NCI-H1048 (cell line): ENCODE data around the gene CTRL.
"Not testable (repeated sequence)": the region's sequence is repeated elsewhere in the genome, so short reads cannot be mapped to it uniquely, and the experiment has no call there.

Source experiments
- DNase-seq: peaks from one replicate; lab custom pipeline; 2025; lab: John Stamatoyannopoulos, UW

The CTRL gene

GRCh38 chr16:67923414-67924116 lies 8.1 kb downstream of the CTRL start:
- DNase-seq, result no peak

GRCh38 chr16:67922740-67923139 lies 8.9 kb downstream of the CTRL start:
- no peak for DNase-seq

- DNase-seq, result no peak
Observed at GRCh38 chr16:67922221-67922620, 9.4 kb downstream of the CTRL start.

GRCh38 chr16:67919622-67920221 lies 11.9 kb downstream of the CTRL start:
- DNase-seq, result no peak

- no peak for DNase-seq
Observed at GRCh38 chr16:67917852-67918236, 13.8 kb downstream of the CTRL start.

GRCh38 chr16:67917140-67917851 lies 14.4 kb downstream of the CTRL start:
- DNase-seq, result no peak

GRCh38 chr16:67915831-67916723 lies 15.6 kb downstream of the CTRL start:
- DNase-seq, result no peak

GRCh38 chr16:67915496-67915769 lies 16.2 kb downstream of the CTRL start:
- DNase-seq, result not testable (repeated sequence)

GRCh38 chr16:67914758-67915495 lies 16.7 kb downstream of the CTRL start:
- DNase-seq, result no peak

GRCh38 chr16:67910158-67910557 lies 21.5 kb downstream of the CTRL start:
- DNase-seq, result no peak

- DNase-seq, result no peak
Observed at GRCh38 chr16:67909056-67909742, 22.5 kb downstream of the CTRL start.

GRCh38 chr16:67907397-67908180 lies 24.1 kb downstream of the CTRL start:
- no peak for DNase-seq

GRCh38 chr16:67902831-67903230 lies 28.8 kb downstream of the CTRL start:
- no peak for DNase-seq

- no peak for DNase-seq
Observed at GRCh38 chr16:67901734-67902133, 29.9 kb downstream of the CTRL start.

GRCh38 chr16:67897231-67897630 lies 34.4 kb downstream of the CTRL start:
- DNase-seq, result no peak

GRCh38 chr16:67893743-67894399 lies 37.8 kb downstream of the CTRL start:
- no peak for DNase-seq

GRCh38 chr16:67892899-67893742 lies 38.5 kb downstream of the CTRL start, which contains the start of gene PSKH1:
Gene PSKH1, plus strand, starts transcription at chr16:67893254. Its CDS starts 15,496 bp downstream, at chr16:67908750.
- peak; percentile 33 for DNase-seq

GRCh38 chr16:67892375-67892774 lies 39.3 kb downstream of the CTRL start:
- DNase-seq, result no peak

GRCh38 chr16:67888331-67888730 lies 43.3 kb downstream of the CTRL start:
- DNase-seq, result no peak
